HL-60 (cell line): Measurements from ENCODE around the gene SELENOT.

Experiments
- DNase-seq, 2 experiments: peaks; one replicate each; pipeline ENCODE4 v3.0.0-alpha.2; 2010 to 2020; ENCODE audit warnings: low read depth in 1 of 2, low spot score in 1 of 2
- H3K27ac ChIP-seq: fragments of 250-450 bp; sonication (Bioruptor Pico); replicated peaks from 2 replicates; pipeline ENCODE4 v1.5.1; 2020; ENCODE audit warnings: mild to moderate bottlenecking, moderate library complexity
- H3K27me3 ChIP-seq: fragments of 250-450 bp; sonication (Bioruptor Pico); 2 replicates; pipeline ENCODE4 v1.5.1; 2021; ENCODE audit warnings: mild to moderate bottlenecking, moderate library complexity; ENCODE audit not compliant: insufficient read depth, poor library complexity, severe bottlenecking
- H3K4me3 ChIP-seq: replicated peaks from 2 replicates; pipeline ENCODE4 v1.5.1; 2011; ENCODE audit warnings: mild to moderate bottlenecking, control low read depth, low read length; ENCODE audit not compliant: insufficient read depth
- CTCF ChIP-seq: IDR thresholded peaks from one replicate; pipeline ENCODE4 v1.5.1; 2011; ENCODE audit warnings: low read length, control low read depth, inconsistent platforms; ENCODE audit not compliant: insufficient read depth
- GABPA ChIP-seq: IDR thresholded peaks from 2 replicates; pipeline ENCODE4 v1.6.1; 2012; ENCODE audit warnings: low read depth
- POLR2AphosphoS5 ChIP-seq: IDR thresholded peaks from 2 replicates; pipeline ENCODE4 v1.6.1; 2012; ENCODE audit warnings: low read depth
- REST ChIP-seq: IDR thresholded peaks from 2 replicates; pipeline ENCODE4 v1.6.1; 2012; ENCODE audit warnings: low read depth; ENCODE audit not compliant: insufficient replicate concordance
- SPI1 ChIP-seq: IDR thresholded peaks from 2 replicates; pipeline ENCODE4 v1.6.1; 2012; ENCODE audit warnings: low read depth, mild to moderate bottlenecking, borderline replicate concordance

Gene SELENOT

GRCh38 chr3:150635076-150635475, 32.0 kb downstream of the SELENOT start:
- TF ChIP-seq POLR2AphosphoS5 (no peak), GABPA (no peak), SPI1 (no peak), CTCF (no peak), REST (no peak)
- Histone ChIP-seq H3K4me3 (no peak overlapping the region), H3K27me3 (no peaks in the 10 kb centered on the region), H3K27ac (peak overlapping the region; percentile 41)
- no peak for DNase-seq

- TF ChIP-seq SPI1 (peak; percentile 97), CTCF (no peak), POLR2AphosphoS5 (no peak), REST (no peak), GABPA (no peak)
- peak overlapping the region; percentile 41 for H3K27ac ChIP-seq
- no peaks in the 10 kb centered on the region for H3K27me3 ChIP-seq
- H3K4me3 ChIP-seq: no peak overlapping the region
- peak in 1 of 2 experiments; percentile 17 for DNase-seq
Observed at GRCh38 chr3:150635526-150635925, 32.4 kb downstream of the SELENOT start.

- no peak for DNase-seq
Observed at GRCh38 chr3:150636258-150636657, 33.1 kb downstream of the SELENOT start.

More at GRCh38 chr3:150636258-150636657, 33.1 kb downstream of the SELENOT start:
- H3K4me3 ChIP-seq: no peak overlapping the region
- no peaks in the 10 kb centered on the region for H3K27me3 ChIP-seq
- no peak overlapping the region for H3K27ac ChIP-seq
- TF ChIP-seq POLR2AphosphoS5 (no peak), GABPA (no peak), CTCF (no peak), SPI1 (no peak), REST (no peak)
